ENCODE data around the gene CLCF1. TPM values are rescaled to one million over a fixed set of nuclear protein-coding genes. Genes with fewer than 3 reads are reported as not detected.
"Not testable (repeated sequence)": the region's sequence is repeated elsewhere in the genome, so short reads cannot be mapped to it uniquely, and the experiment has no call there.

Gene CLCF1
- total RNA-seq, 6 donors from 2014 or later: 3.7 to 29.5 (median 6.0) TPM

DNA sequence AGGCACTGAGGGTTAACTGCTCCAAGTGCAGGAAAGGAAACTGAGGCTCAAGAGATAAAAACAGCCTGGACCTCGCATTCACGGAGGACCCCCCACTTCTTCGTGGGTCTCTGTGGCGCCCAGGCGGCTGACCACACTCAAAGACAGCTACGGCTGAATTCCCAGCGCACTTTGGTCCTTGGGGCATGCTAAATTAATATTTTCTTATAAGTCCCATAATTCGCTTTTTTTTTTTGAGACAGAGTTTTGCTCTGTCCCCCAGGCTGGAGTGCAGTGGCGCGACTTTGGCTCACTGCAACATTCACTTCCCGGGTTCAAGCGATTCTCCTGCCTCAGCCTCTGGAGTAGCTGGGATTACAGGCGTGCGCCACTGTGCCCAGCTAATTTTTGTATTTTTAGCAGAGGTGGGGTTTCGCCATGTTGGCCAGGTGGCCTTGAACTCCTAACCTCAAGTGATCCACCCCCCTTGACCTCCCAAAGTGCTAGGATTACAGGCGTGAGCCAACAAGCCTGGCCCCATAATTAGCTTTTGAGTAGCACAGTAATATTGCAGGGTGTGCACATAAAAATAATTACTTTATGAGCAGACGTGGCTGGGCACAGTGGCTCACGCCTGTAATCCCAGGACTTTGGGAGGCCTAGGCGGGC is 28.9 kb upstream of the CLCF1 start:
- Histone ChIP-seq H3K4me3 (peak overlapping the region in 3 of 4 donors; percentile 81 to 86 (median 81)), H3K36me3 (peaks cover 12 to 33% (median 25%) of the 10 kb centered on the region in 4 donors), H3K4me1 (peaks cover 34 to 64% (median 39%) of the 10 kb centered on the region in 4 donors), H3K27ac (peak overlapping the region; percentile 92 to 96 (median 94))
- ATAC-seq (ENCODE audit: low FRiP score in 2 of 2); H3K27me3 ChIP-seq; H3K9me3 ChIP-seq; DNase-seq: not testable (repeated sequence)
- WGBS, 2 donors: 44 to 52% methylated on average over 19 of the region's 19 CpGs
- TF ChIP-seq POLR2A (IDR thresholded peaks at IDR 0.05): peak in 1 of 4 donors; percentile 43

DNA sequence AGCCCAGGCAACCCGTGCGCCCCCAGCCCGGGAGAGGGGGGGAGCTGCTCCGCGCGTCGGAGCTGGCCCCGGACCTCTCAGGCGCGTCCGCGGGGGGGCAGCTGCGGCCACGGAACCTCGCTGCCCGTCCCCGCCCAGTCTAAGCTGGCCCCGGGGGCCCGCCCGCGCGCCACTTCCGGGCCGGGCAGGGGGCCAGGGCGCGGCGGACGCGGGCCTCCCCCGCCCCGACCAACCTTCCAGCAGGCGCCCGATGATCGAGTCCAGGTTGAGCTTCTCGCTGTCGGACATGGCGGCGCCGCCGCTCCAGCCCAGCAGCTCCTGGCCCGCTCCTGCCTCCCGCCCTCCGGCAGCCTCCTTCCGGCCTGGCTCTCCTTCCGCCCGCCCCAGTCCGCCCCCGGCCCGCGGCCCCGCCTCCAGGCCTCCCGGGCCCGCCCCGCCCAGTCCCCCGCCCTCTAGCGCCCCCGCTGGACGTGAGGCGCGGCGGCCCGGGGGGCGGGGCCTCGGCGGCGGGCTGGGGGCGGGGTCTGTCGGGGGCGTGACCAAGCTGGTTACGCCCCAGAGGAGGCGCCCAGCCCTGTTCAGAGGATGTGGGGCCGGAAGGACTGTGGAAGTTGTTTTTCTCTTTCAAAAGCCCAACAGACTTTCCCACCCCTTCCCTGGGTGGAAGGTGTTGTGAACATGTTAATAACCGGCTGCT is 28.2 kb upstream of the CLCF1 start, which contains the start of gene PPP1CA:
Gene PPP1CA (minus strand): TSS at position 364 of the 697 bp plus-strand sequence. CDS start 76 bp downstream, at position 288.
- no peak for TF ChIP-seq EP300 (IDR thresholded peaks at IDR 0.05)
- peak in 3 of 4 donors; percentile 38 to 88 (median 67) for TF ChIP-seq POLR2A (IDR thresholded peaks at IDR 0.05)
- TF ChIP-seq, protein P1, sequence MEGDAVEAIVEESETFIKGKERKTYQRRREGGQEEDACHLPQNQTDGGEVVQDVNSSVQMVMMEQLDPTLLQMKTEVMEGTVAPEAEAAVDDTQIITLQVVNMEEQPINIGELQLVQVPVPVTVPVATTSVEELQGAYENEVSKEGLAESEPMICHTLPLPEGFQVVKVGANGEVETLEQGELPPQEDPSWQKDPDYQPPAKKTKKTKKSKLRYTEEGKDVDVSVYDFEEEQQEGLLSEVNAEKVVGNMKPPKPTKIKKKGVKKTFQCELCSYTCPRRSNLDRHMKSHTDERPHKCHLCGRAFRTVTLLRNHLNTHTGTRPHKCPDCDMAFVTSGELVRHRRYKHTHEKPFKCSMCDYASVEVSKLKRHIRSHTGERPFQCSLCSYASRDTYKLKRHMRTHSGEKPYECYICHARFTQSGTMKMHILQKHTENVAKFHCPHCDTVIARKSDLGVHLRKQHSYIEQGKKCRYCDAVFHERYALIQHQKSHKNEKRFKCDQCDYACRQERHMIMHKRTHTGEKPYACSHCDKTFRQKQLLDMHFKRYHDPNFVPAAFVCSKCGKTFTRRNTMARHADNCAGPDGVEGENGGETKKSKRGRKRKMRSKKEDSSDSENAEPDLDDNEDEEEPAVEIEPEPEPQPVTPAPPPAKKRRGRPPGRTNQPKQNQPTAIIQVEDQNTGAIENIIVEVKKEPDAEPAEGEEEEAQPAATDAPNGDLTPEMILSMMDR (IDR thresholded peaks at IDR 0.05): peak; percentile 47 to 84 (median 76)
- peak; percentile 28 to 73 for TF ChIP-seq POLR2AphosphoS5 (IDR thresholded peaks at IDR 0.05)
- DNase-seq: peak; percentile 93 to 99
- Histone ChIP-seq H3K4me1 (peaks cover 34 to 68% (median 39%) of the 10 kb centered on the region in 4 donors), H3K27ac (peak within 1 kb of the TSS; percentile 92 to 96 (median 94)), H3K4me3 (peak within 1 kb of the TSS; percentile 81 to 95 (median 84)), H3K9me3 (no peaks in the 10 kb centered on the region), H3K36me3 (peaks cover 14 to 40% (median 32%) of the 10 kb centered on the region in 4 donors), H3K27me3 (no peaks in the 10 kb centered on the region)
- 0 to 2% methylated on average over 2 to 24 of the region's 73 CpGs for WGBS, 2 donors
- peak; percentile 90 to 96 for ATAC-seq (ENCODE audit: low FRiP score in 2 of 2)

- WGBS, 2 donors: 0 to 3% methylated on average over 3 to 25 of the region's 27 CpGs
- TF ChIP-seq EP300 (IDR thresholded peaks at IDR 0.05) (no peak), POLR2A (IDR thresholded peaks at IDR 0.05) (peak in 1 of 4 donors; percentile 28)
- DNase-seq: no peak
Measured at GRCh38 chr11:67400942-67401494, 27.6 kb upstream of the CLCF1 start.

DNA sequence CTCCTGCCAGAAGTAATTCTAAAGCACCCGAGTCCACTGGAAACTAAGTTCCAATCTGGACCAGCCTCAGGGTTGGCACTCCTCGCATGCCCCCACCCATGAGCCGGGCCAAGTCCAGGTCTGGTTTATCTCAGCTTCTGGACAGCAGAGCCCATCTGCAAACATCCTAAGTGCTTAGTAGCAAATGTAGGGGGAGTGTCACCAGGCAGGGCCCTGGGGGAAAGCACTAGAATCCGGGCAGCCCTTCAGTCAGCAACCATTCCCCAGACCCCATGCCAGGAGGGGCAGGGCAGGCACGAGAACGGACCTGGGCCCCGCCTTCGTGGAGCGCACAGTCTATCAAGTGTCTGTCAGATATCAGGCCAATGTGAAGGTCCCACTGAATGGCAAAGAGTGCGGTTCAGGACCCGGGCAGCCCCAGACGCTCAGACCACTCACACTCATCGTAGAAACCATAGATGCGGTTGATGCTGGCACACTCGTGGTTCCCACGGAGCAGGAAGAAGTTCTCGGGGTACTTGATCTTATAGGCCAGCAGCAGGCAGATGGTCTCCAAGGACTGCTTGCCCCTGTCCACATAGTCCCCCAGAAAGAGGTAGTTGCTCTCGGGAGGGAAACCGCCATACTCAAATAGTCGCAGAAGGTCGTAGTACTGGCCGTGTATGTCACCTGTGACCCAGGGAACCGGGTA is 27.0 kb upstream of the CLCF1 start:
- ATAC-seq (ENCODE audit: low FRiP score in 2 of 2) (no peak), DNase-seq (peak in 1 of 2 donors; percentile 58)
- TF ChIP-seq, protein P1 (IDR thresholded peaks at IDR 0.05): no peak
- no peak for TF ChIP-seq POLR2A (IDR thresholded peaks at IDR 0.05)
- TF ChIP-seq EP300 (IDR thresholded peaks at IDR 0.05): no peak
- no peak for TF ChIP-seq POLR2AphosphoS5 (IDR thresholded peaks at IDR 0.05)
- no peaks in the 10 kb centered on the region for H3K9me3 ChIP-seq
- peak overlapping the region; percentile 92 to 96 (median 94) for H3K27ac ChIP-seq
- peak overlapping the region; percentile 81 to 95 (median 84) for H3K4me3 ChIP-seq
- WGBS, 2 donors: 24 to 42% methylated on average over 14 to 21 of the region's 23 CpGs
- no peaks in the 10 kb centered on the region for H3K27me3 ChIP-seq
- H3K4me1 ChIP-seq: peaks cover 34 to 70% (median 39%) of the 10 kb centered on the region in 4 donors
- H3K36me3 ChIP-seq: peaks cover 14 to 52% (median 43%) of the 10 kb centered on the region in 4 donors

More at GRCh38 chr11:67400942-67401494, 27.6 kb upstream of the CLCF1 start:
- peaks cover 14 to 46% (median 38%) of the 10 kb centered on the region in 4 donors for H3K36me3 ChIP-seq
- peak overlapping the region; percentile 81 to 95 (median 84) for H3K4me3 ChIP-seq
- no peaks in the 10 kb centered on the region for H3K9me3 ChIP-seq
- no peaks in the 10 kb centered on the region for H3K27me3 ChIP-seq
- ATAC-seq (ENCODE audit: low FRiP score in 2 of 2): no peak
- H3K4me1 ChIP-seq: peaks cover 34 to 70% (median 39%) of the 10 kb centered on the region in 4 donors
- peak overlapping the region; percentile 92 to 96 (median 94) for H3K27ac ChIP-seq

DNA sequence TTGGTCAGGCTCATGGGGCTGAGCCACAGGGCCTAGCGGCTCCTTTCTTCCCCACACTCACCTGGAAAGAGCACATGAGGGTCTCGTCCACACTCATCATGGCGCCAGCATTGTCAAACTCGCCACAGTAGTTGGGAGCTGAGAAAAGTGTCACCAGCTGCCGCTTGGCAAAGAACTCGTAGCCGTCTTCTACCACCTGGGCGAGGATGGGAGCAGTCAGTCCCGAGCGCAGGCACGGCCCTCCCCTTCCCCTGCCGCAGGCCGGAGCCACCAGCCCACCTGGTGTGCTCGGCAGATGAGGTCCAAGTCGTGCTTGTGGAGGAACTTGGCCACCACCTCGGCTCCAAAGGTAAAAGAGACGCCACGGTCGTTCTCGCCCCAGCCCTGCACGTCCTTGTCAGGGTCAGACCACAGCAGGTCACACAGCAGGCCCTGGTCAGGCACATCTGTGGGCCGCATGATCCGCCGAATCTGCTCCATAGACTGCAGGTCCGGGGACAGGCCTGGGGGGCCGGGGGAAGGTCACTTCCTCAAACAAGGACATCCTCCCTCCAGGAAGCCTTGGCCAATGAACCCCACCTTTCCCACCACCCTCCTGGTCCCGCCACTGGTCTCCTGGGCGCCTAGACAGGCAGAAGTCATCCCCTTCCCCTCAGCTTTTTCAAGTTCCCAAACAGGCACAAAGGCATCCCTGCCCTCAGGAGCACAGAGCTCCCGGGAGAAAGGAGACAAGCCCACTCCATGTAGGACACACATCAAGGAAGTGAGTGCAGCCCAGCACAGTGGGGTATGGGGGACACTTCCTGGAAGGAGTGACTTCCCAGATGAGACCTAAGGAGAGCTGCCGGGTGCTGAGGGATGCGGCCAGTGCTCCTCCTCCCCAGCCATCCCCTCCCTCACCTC is 25.5 kb upstream of the CLCF1 start:
- Histone ChIP-seq H3K36me3 (peaks cover 14 to 59% (median 44%) of the 10 kb centered on the region in 4 donors), H3K27ac (peak overlapping the region in 1 of 4 donors; percentile 28), H3K9me3 (no peaks in the 10 kb centered on the region), H3K4me1 (peaks cover 34 to 58% (median 39%) of the 10 kb centered on the region in 4 donors), H3K27me3 (no peaks in the 10 kb centered on the region), H3K4me3 (no peak overlapping the region)
- DNase-seq (peak in 1 of 2 donors; percentile 73), ATAC-seq (ENCODE audit: low FRiP score in 2 of 2) (no peak)
- TF ChIP-seq, protein P1 (IDR thresholded peaks at IDR 0.05): no peak
- TF ChIP-seq EP300 (IDR thresholded peaks at IDR 0.05): no peak
- no peak for TF ChIP-seq POLR2A (IDR thresholded peaks at IDR 0.05)
- TF ChIP-seq POLR2AphosphoS5 (IDR thresholded peaks at IDR 0.05): no peak
- 87 to 89% methylated on average over 3 to 31 of the region's 31 CpGs for WGBS, 2 donors

Data from upper lobe of left lung (tissue), 6 donors.